OCI-LY7 (cell line): ENCODE data around the gene RAB3C.

Source experiments
- EZH2phosphoT487 ChIP-seq: fragments of 200-600 bp; sonication (generic); IDR thresholded peaks from 2 replicates; pipeline ENCODE4 v1.6.1; 2018; ENCODE audit warnings: low read depth, borderline replicate concordance, mild to moderate bottlenecking, mixed run types, antibody characterized with exemption, low read length, moderate library complexity, mixed read lengths
- TF ChIP-seq, protein P1 (sequence below): fragments of 200-600 bp; sonication (generic); conservative IDR thresholded peaks from 2 replicates; pipeline ENCODE4 v1.5.1; 2014; ENCODE audit warnings: mild to moderate bottlenecking, antibody characterized with exemption, low read length, moderate library complexity, mixed read lengths

DNA sequence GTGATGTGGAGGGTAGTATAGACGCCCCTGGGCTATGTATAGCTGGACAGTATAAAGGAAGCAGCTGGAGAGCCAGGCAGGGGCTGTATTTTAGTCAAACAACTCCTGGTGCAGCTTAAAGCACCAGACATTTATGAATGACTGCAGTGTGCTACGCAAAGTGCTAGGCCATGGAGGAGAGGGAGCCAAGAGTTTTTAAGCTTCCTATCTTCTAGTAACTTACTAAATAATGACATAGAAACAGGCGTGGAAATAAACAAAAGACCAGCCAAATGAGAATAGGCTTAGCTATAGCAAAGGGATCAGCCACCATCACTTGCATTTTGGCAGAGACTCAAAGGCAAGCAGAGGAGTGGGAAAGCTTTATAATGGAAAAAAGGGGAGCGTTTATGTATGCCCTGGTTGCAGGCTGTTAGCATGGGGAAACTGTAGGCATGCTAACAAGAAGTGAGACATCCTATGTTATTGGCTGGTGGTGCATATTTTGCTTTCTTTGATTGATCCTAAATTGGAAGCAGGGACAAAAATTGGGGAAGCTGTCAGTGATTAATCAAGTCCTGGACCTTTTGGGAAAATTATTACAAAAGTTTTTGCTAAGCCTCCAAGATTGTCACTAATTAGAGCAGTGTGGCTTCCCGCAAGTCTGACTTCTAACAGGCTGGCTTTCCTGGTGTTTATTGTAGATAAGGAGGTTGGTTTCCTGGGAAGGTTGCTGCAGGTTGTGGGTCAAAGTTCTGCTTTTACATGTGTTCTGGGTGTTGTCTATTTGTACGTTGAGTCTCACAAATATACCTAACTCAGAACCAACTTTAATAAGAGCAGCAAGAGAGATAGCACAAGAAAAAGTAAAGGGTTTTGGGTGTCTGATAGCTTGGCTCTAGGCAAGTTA lies 46.6 kb downstream of the RAB3C start:
- TF ChIP-seq, protein P1, sequence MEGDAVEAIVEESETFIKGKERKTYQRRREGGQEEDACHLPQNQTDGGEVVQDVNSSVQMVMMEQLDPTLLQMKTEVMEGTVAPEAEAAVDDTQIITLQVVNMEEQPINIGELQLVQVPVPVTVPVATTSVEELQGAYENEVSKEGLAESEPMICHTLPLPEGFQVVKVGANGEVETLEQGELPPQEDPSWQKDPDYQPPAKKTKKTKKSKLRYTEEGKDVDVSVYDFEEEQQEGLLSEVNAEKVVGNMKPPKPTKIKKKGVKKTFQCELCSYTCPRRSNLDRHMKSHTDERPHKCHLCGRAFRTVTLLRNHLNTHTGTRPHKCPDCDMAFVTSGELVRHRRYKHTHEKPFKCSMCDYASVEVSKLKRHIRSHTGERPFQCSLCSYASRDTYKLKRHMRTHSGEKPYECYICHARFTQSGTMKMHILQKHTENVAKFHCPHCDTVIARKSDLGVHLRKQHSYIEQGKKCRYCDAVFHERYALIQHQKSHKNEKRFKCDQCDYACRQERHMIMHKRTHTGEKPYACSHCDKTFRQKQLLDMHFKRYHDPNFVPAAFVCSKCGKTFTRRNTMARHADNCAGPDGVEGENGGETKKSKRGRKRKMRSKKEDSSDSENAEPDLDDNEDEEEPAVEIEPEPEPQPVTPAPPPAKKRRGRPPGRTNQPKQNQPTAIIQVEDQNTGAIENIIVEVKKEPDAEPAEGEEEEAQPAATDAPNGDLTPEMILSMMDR, result no peak
- TF ChIP-seq EZH2phosphoT487, result no peak
